GM21786 (cell line): Measurements from ENCODE around the gene RBBP8.

Experiments
- ATAC-seq: cut with Tn5 transposase; IDR thresholded peaks from one replicate; pipeline ENCODE4 v1.9.1; 2021; ENCODE audit not compliant: unreplicated experiment

Gene RBBP8

DNA sequence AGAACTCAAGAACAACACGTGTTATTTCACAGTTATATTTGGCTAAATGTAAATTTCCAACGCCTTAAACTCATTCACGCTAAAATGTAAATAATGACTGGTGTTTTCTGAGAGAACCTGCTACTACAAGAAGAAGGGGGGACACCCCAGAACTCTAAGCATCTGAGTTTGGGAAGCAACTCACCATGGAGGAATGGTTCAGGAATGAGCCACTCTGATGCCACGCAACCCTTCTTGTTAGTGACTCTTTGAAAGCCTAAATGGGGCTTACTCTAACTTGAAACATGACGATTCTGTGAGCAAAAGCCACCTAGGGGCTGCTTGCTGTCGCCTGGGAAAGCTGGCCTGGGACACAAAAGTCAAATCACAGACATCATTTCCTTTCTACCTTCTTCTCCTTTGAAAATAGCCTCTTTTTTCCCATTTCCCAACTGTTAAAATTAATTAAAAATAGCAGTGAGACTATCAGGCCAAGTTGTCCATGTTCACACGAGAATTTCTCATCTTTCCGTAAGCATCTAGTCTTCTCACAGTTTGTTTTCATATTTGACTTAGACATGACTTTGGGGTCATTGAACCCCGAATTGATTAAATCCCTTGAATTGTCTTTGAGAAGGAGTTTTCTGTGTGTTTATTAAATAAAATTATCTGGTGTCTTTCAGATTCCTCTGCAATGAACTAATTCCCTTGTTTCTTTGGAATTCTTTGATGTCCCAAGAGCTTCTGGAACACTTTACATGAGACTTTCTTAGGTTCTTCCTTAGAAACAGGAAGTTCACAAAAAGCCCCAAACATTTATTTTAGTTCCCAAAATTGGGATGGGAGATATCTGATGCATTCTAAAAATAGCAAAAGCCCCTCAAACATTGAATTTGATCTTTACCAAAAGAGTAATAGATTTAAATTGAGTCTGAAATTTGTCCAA, 126.7 kb downstream of the RBBP8 start:
- no peak for ATAC-seq

DNA sequence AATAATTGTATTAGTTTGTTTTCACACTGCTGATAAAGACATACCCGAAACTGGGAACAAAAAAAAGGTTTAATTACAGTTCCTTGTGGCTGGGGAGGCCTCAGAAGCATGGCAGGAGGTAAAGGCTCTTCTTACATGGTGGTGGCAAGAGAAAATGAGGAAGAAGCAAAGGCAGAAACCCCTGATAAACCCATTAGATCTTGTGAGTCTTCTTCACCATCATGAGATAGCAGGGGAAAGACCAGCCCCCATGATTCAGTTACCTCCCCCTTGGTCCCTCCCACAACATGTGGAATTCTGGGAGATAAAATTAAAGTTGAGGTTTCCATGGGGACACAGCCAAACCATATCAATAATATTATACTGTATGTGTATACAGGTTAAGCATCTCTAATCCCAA, 128.9 kb downstream of the RBBP8 start:
- ATAC-seq: no peak

DNA sequence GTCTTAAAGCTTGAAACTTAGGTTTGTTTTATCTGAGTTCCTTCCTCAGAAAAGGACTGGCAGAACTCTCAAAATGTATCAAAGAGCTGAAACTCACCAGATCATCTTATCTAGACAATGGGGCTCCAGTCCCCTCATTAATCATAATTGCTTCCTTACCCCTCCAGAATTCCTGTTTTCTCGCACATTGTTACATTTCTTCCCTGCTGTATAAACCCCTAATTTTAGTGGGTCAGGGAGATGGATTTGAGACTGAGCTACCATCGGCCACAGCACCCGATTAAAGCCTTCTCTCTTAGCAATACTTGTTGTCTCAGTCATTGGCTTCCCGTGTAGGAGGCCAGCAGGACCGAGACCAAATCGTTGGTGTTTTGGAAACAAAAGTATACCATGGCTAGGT, 130.4 kb downstream of the RBBP8 start:
- ATAC-seq: no peak

DNA sequence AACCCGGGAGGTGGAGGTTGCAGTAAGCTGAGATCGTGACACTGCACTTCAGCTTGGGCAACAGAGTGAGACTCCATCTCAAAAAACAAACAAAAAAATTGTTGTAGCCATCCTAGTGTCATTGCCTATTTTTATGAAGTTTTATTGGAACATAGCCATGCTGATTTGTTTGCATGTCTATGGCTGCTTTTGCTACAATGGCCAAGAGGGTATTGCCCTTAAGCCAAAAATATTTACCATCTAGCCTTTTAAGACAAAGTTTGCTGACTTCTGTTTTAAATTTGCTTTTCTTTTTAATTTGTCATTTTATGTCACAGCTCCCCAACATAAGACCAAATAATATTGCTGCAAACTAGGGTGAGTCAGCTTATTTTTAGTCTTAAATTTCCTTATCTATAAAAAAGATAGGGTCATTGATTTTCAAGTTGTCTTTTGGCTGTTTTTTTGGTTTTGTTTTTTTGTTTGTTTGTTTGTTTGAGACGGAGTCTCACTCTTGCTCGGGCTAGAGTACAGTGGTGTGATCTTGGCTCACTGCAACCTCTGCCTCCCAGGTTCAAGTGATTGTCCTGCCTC, 132.2 kb downstream of the RBBP8 start:
- no peak for ATAC-seq

DNA sequence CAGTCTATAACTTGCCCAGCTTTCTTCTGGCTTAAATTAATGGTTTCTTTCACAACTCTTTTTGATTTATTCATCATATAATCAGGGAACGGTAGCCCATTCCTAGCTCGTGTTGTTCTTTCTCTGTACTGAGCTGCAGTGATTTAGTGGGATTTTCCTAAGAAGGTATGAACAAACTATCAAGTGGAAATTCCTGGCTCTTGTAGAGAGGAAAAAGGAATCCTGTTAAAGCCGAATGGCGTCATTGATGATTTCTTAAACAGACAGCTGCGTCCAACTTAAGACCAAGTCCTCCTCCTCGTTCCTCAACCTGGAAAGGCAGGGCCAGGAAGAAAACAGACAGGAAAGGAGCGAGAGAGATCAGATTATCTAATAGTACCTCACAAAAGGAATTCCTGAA, 132.9 kb downstream of the RBBP8 start:
- no peak for ATAC-seq

DNA sequence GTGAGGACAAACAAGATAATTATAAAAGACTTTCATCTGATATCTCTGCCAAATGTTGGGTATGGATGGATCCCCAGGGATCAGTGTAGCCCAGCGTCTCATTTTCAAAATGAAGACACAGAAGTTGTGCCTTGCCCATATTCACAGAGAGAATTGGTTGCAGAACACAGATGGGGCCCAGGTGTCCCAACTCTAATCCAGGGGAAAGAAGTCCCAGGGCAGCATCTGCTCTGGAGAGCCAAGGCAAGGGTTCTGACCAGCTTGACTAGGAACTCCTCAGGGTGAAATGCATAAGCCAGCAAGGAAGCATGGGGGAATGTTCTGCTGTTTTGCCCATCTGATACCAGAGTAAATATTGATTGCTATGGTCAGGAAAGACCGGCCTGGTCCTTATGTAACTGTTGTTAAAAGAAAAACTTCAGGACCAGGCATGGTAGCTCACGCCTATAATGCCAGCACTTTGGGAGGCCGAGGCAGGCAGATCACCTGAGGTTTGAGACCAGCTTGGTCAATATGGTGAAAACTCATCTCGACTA, 133.4 kb downstream of the RBBP8 start:
- ATAC-seq: no peak

DNA sequence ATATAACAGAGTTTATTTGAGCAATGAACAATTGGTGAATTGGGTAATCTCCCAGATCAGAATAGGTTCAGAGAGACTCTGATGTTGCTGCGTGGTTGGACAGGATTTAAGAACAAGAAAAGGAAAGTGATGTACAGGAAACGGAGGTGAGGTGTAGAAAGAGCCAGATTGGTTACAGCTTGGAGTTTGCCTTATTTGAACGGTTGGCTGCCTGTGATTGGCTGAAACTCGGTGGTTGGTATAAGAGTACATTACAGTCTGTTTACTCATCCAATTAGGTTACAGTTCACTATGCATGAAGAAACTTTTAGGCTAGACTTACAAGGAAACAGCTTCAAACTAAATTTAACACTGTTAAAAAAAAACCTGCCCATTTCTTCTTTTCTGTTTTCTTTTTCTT, 134.1 kb downstream of the RBBP8 start:
- no peak for ATAC-seq

DNA sequence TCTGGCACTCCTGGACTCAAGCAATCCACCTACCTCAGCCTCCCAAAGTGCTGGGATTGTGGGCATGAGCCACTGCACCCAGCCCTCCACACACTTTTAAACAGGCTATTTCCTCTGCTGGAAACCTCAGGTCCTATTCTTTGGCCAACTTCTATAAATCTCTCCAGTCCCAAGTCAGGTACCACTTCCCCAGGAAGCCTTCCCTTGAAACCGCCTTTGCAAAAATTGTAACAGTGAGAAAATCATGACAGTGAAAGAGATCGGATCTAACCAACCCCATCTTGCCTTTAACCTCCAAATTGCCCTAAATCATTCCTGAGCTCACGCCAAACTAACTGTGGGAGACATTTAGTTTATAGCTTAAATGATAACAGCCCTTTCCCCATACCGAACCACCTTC, 134.9 kb downstream of the RBBP8 start:
- no peak for ATAC-seq

DNA sequence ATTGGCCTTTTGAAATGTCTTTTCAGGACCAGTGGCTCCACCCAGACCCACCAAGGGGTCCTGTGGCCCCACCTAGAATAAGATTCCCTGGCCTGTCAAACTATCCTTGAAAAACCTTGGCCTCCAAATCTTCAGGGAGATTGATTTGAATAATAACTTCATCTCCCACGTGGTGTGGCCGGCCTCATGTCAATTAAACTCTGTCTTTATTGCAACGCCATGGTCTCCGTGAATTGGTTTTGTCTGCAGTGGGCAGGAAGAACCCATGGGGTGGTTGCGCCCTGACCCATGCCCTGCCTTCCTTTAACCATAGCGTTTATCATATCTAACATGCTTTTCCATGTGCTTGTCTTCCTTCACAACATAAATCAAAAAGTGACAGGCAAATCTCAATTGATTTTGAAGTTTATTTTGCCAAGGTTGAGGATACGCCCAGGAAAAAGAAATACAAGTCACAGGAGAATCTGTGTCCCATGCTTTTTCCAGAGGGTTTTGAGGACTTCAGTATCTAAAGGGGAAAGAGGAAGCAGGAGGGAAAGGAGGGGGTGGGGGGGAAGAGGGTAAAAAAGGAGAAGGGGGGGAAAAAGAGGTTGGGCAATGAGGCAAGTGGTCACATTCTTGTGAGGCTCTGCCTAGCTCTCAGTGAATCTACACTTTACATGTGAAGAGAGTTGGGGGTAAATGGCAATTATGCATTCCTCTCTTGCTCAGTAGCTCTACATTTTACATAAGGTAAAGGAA, 135.6 kb downstream of the RBBP8 start:
- no peak for ATAC-seq

DNA sequence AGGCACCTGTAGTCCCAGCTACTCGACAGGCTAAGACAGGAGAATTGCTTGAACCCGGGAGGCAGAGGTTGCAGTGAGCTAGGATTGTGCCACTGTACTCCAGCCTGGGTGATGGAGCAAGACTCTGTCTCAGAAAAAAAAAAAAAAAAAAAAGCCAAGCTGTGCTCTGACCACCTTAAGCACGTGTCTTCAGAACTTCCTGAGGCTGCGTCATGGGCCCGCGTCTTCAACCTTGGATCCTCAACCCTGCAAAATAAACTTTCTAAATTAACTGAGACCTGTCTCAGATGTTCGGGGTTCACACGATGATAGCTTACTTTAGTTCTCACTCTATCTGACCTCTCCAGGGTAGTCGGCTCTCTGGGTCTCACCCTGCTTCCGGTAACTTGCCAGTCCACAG, 136.4 kb downstream of the RBBP8 start:
- ATAC-seq: no peak

DNA sequence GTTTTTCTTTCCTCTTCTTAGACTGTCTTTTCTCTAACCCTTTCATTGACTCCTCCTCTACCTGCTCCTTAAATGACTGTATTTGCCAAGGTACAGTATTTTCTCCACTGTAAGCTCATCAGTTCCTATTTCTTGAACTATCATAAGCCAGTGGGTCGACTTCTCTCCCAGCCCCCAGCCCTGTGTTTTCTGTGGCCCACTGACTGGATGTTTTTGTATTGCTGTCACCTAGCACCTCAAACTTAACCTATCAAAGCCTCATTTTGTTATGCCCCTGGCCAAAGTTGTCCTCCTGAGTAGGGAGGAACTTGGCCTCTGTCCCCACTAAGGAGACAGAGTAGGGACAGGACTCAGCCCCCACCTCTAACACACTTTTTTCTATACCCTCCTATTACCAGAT, 136.8 kb downstream of the RBBP8 start:
- ATAC-seq: no peak

DNA sequence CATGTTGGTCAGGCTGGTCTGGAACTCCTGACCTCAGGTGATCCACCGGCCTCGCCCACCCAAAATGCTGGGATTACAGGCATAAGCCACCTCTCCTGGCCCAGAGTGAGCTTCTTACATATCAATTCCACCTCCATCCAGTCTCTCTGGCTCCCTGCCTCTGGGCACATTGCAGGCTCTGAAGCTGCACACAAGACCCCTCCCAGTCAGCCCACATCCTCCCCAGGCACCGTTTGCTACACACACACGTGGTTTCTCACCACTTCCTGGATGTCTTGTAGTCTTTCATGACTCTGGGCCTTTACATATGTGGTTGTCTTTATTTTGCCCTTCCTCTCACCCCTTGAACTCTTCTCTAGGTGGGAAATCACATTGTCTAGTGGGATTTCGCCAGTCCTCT, 138.2 kb downstream of the RBBP8 start:
- peak; percentile 99 for ATAC-seq

DNA sequence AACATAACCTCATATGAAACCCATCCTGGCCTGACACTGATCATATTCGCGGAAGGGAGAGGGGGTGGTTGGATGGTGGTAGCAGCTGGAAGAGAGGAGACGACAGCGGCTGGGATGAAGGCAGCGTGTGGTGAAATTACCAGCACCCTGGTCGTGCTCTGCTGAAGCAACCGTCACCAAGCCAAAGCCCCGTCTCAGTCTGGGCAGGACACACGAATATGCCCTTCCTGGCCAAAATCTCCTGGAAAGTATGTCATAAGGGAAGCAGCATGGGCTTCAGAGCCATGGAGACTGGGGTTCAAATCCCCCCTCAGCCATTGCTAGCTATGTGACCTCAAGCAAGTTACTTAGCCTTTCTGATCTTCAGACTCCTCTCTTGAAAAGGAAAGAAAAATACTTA, 139.0 kb downstream of the RBBP8 start:
- ATAC-seq: no peak

DNA sequence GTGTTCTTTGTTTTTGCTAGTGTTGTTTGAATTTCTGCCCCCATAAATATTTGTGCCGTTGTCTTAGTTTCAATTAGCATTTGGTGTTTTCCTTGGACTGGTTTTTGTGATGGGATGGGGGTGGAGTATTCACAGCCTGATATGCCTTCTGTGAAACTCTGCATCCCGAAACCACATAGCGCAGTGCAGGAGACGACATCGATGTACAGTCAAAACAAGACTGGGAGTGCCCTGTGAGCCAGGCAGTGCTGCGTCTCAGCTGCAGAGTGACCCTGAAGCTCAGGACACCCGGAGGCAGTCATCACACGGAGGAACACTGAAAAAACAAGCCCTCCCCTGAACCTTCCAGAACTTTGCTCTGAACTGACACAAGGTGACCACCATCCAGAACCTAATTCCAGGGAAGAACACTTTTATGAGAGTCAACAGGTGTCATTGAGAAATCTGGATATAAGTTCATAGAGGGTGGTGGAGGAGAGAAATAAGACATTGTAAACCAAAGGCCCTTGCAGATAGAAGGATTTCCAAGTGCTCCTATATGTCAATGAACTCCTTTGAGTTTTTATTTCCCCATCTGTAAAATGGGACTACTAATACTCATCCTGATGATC, 141.0 kb downstream of the RBBP8 start:
- ATAC-seq: no peak
